ENCODE results near the gene KIF1A. TPM values are rescaled to one million over a fixed set of nuclear protein-coding genes. Genes with fewer than 3 reads are reported as not detected.

KIF1A gene
- total and polyA plus RNA-seq, 2 of the 8 experiments (the other 6 are each of a cell fraction or from before 2014, with no cell fraction given): 61.3 to 281 TPM

GRCh38 chr2:240707821-240708220, 112.2 kb downstream of the KIF1A start:
- 71% methylated on average over 10 of the region's 10 CpGs; no CpG with 5 or more reads in 1 of the 2 experiments for WGBS, 2 experiments (ENCODE audit: extremely low coverage in 1 of 2, insufficient coverage in 1 of 2, insufficient read length in 1 of 2, insufficient replicate concordance in 2 of 2, low coverage in 1 of 2, low lambda C conversion rate in 2 of 2, missing lambda C conversion rate in 1 of 2)
- FAIRE-seq (no peak), DNase-seq (ENCODE audit: low read depth in 1 of 2, low spot score in 2 of 2) (no peak)
- Histone ChIP-seq H3K4me3 (ENCODE audit: extremely low read depth in 1 of 4, insufficient read depth in 2 of 4, low read depth in 3 of 4, low read length in 4 of 4) (no peak overlapping the region), H2BK12ac (ENCODE audit: low read depth, low read length) (no peak overlapping the region), H2BK5ac (ENCODE audit: low read depth, low read length) (no peak overlapping the region), H3K9ac (replicated peaks in 1 of 4; ENCODE audit: extremely low read depth in 1 of 4, low read depth in 3 of 4, low read length in 3 of 4) (no peak overlapping the region), H2BK20ac (ENCODE audit: low read length) (no peak overlapping the region), H3K4me1 (replicated peaks in 1 of 4; ENCODE audit: control insufficient read depth in 3 of 4, insufficient read depth in 4 of 4, low read length in 3 of 4) (no peaks in the 10 kb centered on the region; a peak in 1 of 7 replicates), H2BK15ac (ENCODE audit: low read length) (no peak overlapping the region), H4K91ac (replicated peaks; ENCODE audit: insufficient read length, low read length) (no peak overlapping the region), H3K4ac (replicated peaks; ENCODE audit: insufficient read length, low read depth, low read length) (no peak overlapping the region), H2AFZ (ENCODE audit: low read length) (no peak overlapping the region), H3K4me2 (ENCODE audit: insufficient read depth in 1 of 2, low read depth in 2 of 2, low read length in 2 of 2) (no peak overlapping the region), H3K27me3 (replicated peaks in 1 of 4; ENCODE audit: control insufficient read depth in 3 of 4, extremely low read depth in 1 of 4, insufficient read depth in 3 of 4, low read length in 3 of 4) (no peaks in the 10 kb centered on the region), H4K20me1 (replicated peaks in 1 of 2; ENCODE audit: control insufficient read depth in 1 of 2, insufficient read depth in 2 of 2, low read length in 2 of 2) (peaks cover 0 to 1% of the 10 kb centered on the region in 2 experiments), H2AK5ac (ENCODE audit: low read depth, low read length) (no peak overlapping the region), H3K23ac (ENCODE audit: insufficient read length) (no peak overlapping the region), H3K23me2 (ENCODE audit: low read depth, low read length) (no peaks in the 10 kb centered on the region), H3K9me3 (ENCODE audit: insufficient read depth in 2 of 2, low read depth in 1 of 2, low read length in 1 of 2) (no peaks in the 10 kb centered on the region), H2BK120ac (replicated peaks; ENCODE audit: low read depth, low read length) (no peak overlapping the region), H3K36me3 (ENCODE audit: control insufficient read depth in 2 of 4, insufficient read depth in 4 of 4, low read length in 3 of 4) (no peaks in the 10 kb centered on the region), H3K56ac (replicated peaks; ENCODE audit: insufficient read length, low read depth, low read length) (no peak overlapping the region), H3K18ac (ENCODE audit: extremely low read depth, low read length) (no peak overlapping the region), H4K5ac (ENCODE audit: insufficient read length, low read depth, low read length) (no peak overlapping the region), H3K14ac (ENCODE audit: insufficient read length) (no peak overlapping the region), H3K79me1 (ENCODE audit: low read depth, low read length) (no peaks in the 10 kb centered on the region), H4K8ac (ENCODE audit: extremely low read depth, insufficient read depth, low read length) (no peak overlapping the region), H3K27ac (ENCODE audit: low read depth, low read length) (no peak overlapping the region), H3K79me2 (ENCODE audit: control insufficient read depth in 1 of 2, insufficient read depth in 2 of 2, low read length in 2 of 2) (no peaks in the 10 kb centered on the region)
- TF ChIP-seq TEAD4 (IDR thresholded peaks at IDR 0.05; ENCODE audit: low read depth, low read length): no peak
- CTCF ChIA-PET (ENCODE audit: partially characterized antibody): interaction anchor here (0.9 to 1.2 kb wide), 3 partner anchors 13 to 59 kb away, joined by 3 read pairs; no protein-coding TSS in a partner anchor
- POLR2A ChIA-PET (ENCODE audit: partially characterized antibody): interaction anchor here (1.4 kb wide), 1 partner anchor 14 kb away, joined by 4 read pairs; no protein-coding TSS in a partner anchor
